HepG2 (cell line): ENCODE data around the gene SLC43A1. TPM values are rescaled to one million over a fixed set of nuclear protein-coding genes. Genes with fewer than 3 reads are reported as not detected.

Source experiments
- ELF4 ChIP-seq: sonication (generic); formaldehyde crosslinking; IDR thresholded peaks from 2 replicates; pipeline ENCODE4 v1.5.0; 2020; ENCODE audit warnings: missing genetic modification reagents, mild to moderate bottlenecking, moderate library complexity, borderline replicate concordance
- HNRNPLL ChIP-seq: fragments of 200-400 bp; formaldehyde crosslinking; IDR thresholded peaks from 2 replicates; pipeline ENCODE4 v1.6.1; 2017; ENCODE audit warnings: mild to moderate bottlenecking, low read depth, low read length; ENCODE audit not compliant: poor library complexity, severe bottlenecking
- IKZF4 ChIP-seq: sonication (generic); formaldehyde crosslinking; IDR thresholded peaks from 2 replicates; pipeline ENCODE4 v1.5.1; 2020; ENCODE audit warnings: borderline replicate concordance, mild to moderate bottlenecking, low read depth, missing genetic modification reagents; ENCODE audit errors: not compliant biosample characterization
- KMT2A ChIP-seq: sonication (generic); formaldehyde crosslinking; IDR thresholded peaks from 2 replicates; pipeline ENCODE4 v1.4.0; 2020; ENCODE audit warnings: missing genetic modification reagents
- MEIS2 ChIP-seq: sonication (generic); formaldehyde crosslinking; IDR thresholded peaks from 2 replicates; pipeline ENCODE4 v1.9.0; 2021; ENCODE audit warnings: mild to moderate bottlenecking, missing genetic modification reagents
- PATZ1 ChIP-seq: sonication (generic); formaldehyde crosslinking; IDR thresholded peaks from 2 replicates; pipeline ENCODE4 v1.4.0; 2020; ENCODE audit warnings: missing genetic modification reagents
- SIN3B ChIP-seq: fragments of 150-350 bp; IDR thresholded peaks from 2 replicates; pipeline ENCODE4 v1.6.1; 2014; ENCODE audit warnings: low read length
- ZBTB34 ChIP-seq: sonication (generic); formaldehyde crosslinking; IDR thresholded peaks from 2 replicates; pipeline ENCODE4 v1.8.0; 2022; ENCODE audit warnings: mild to moderate bottlenecking, missing genetic modification reagents
- ZNF280D ChIP-seq: sonication (generic); formaldehyde crosslinking; IDR thresholded peaks from 2 replicates; pipeline ENCODE4 v1.5.1; 2020; ENCODE audit warnings: mild to moderate bottlenecking, missing genetic modification reagents
- ZNF318 ChIP-seq: sonication (generic); formaldehyde crosslinking; IDR thresholded peaks from 2 replicates; pipeline ENCODE4 v1.4.0; 2020; ENCODE audit warnings: mild to moderate bottlenecking, missing genetic modification reagents
- ZNF781 ChIP-seq: sonication (generic); formaldehyde crosslinking; IDR thresholded peaks from 2 replicates; pipeline ENCODE4 v1.5.1; 2020; ENCODE audit warnings: borderline replicate concordance, mild to moderate bottlenecking, missing genetic modification reagents; ENCODE audit errors: not compliant biosample characterization
- ZSCAN25 ChIP-seq: sonication (generic); formaldehyde crosslinking; IDR thresholded peaks from 2 replicates; pipeline ENCODE4 v1.8.0; 2022; ENCODE audit warnings: mild to moderate bottlenecking, missing genetic modification reagents
- polyA plus RNA-seq, 8 experiments: library from polyadenylated mRNA; depleted of rRNA in 3 of 8; stranded (reverse) in 7 of 8; unstranded in 1 of 8; fragments of >200 nt; fragmentation: Illumina TruSeq in 4 of 8; extraction: Trizol in 4 of 8; gene quantifications; 2 replicates each; pipeline versions ENCODE4 v1.2.1 to v1.2.3, GENCODE V29; 2011 to 2016; ENCODE audit warnings: low read depth in 4 of 8, missing spikeins in 1 of 8, mixed read lengths in 1 of 8; ENCODE audit not compliant: insufficient read depth in 1 of 8
- total RNA-seq, 5 experiments: library from RNA; depleted of rRNA; stranded (reverse); fragments of >200 nt; fragmentation: Illumina TruSeq; extraction: Trizol; gene quantifications; 2 replicates each; pipeline ENCODE4 v1.2.3, GENCODE V29; 2016; ENCODE audit warnings: low read depth in 1 of 5

Gene SLC43A1
- total and polyA plus RNA-seq, 2 of the 13 experiments (the other 11 are each of a cell fraction or from before 2014, with no cell fraction given), result 72.3 to 87.6 TPM

- TF ChIP-seq ZNF318 (no peak), ZNF280D (CRISPR knock-in tag) (no peak), KMT2A (peak; percentile 73; the same call in 1 of the 2 replicates), ZNF781 (CRISPR knock-in tag) (peak; percentile 66), ZSCAN25 (CRISPR knock-in tag) (no peak), ELF4 (CRISPR knock-in tag) (peak; percentile 94), ZBTB34 (peak; percentile 22; the same call in 1 of the 2 replicates), HNRNPLL (peak; percentile 24), SIN3B (peak; percentile 54; the same call in 1 of the 2 replicates), IKZF4 (CRISPR knock-in tag) (no peak), MEIS2 (CRISPR knock-in tag) (peak; percentile 83), PATZ1 (CRISPR knock-in tag) (peak; percentile 5; the same call in 1 of the 2 replicates)
These were observed 15.3 kb upstream of the SLC43A1 start, which contains the start of gene TIMM10 (continued) for GRCh38 chr11:57530596-57531507.
